GM10266 (cell line): ENCODE results near the gene LRGUK.

Experiments
- DNase-seq: peaks from one replicate; pipeline ENCODE4 v3.0.0; 2012; ENCODE audit errors: extremely low spot score
- CTCF ChIP-seq: IDR thresholded peaks from 2 replicates; pipeline ENCODE4 v1.5.1; 2012; ENCODE audit warnings: mild to moderate bottlenecking, low read depth; ENCODE audit not compliant: control insufficient read depth, insufficient read depth; ENCODE audit errors: missing control alignments

LRGUK gene

GRCh38 chr7:134126146-134126545 lies 994 bp upstream of the LRGUK start:
- DNase-seq = no peak
- TF ChIP-seq CTCF = no peak

DNA sequence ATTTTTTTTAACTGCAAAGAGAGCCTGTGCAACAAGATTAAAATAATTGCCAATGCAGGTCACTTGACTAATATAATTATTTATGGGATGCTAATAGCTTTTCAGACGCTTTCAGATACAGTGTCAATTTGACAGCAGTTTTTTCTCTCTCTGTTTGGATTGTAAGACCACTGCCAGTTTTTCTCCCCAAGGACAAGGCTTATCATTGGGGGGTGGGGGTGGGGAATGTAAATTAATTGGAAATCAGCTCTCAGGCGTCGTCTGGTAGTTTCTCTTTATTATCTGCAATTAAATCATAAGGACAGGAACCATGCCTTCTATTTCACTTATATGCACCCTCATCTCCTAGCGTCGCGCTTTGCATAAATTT lies 559 bp upstream of the LRGUK start:
- TF ChIP-seq CTCF = no peak
- DNase-seq = no peak

DNA sequence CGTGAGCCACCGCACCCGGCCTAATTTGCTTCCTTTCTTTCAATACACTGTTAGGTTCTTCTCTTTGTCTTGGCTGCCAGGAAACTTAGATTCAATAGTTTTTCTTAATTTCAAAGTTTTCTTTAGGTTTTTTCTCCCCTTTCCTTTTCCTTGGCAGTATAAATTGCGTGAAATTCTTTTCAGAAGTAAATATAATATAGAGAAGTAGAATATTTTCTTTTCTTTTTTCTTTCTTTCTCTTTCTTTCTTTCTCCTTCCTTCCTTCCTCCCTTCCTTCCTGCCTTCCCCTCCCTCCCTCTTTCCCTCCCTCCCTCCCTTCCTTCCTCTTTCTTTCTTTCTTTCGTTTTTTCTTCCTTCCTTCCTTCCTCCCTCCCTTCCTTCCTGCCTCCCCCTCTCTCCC lies 1.7 kb downstream of the LRGUK start:
- DNase-seq = no peak
- no peak for TF ChIP-seq CTCF

DNA sequence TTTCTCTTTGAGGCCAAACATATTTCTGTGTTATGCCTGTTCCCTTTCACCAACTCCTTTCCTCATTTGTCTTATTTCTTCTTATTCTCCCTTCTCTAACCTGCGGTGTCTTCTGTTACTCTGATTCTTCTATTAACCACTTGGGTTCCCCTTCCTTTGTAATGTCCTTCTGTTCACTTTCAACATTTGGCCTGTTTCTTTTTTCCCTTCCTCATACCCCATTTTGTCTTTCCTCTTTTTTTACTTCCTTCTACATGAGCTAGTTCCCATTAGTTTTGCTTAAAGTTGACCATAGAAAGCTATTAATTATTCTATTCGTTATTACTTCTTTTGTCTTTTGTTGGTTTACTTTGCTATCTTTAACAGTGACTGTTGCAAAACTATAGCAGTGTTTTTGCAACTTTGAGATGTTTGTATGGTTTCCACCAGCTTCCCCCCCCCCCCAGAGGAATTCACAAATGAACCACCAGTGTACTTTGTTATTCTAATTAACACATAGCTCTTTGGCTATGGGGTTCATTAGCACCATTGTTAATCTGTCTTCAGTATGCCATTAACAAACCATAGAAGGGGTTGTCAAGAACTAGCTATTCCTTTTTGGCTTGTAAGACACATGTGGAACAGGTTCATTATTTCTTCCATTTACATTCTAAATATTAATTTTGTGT lies 2.9 kb downstream of the LRGUK start:
- TF ChIP-seq CTCF = no peak
- no peak for DNase-seq

GRCh38 chr7:134134004-134134403 lies 6.9 kb downstream of the LRGUK start:
- TF ChIP-seq CTCF = no peak
- no peak for DNase-seq

GRCh38 chr7:134140889-134141867 lies 14.0 kb downstream of the LRGUK start:
- peak; percentile 89 for TF ChIP-seq CTCF
- DNase-seq = peak; percentile 69

DNA sequence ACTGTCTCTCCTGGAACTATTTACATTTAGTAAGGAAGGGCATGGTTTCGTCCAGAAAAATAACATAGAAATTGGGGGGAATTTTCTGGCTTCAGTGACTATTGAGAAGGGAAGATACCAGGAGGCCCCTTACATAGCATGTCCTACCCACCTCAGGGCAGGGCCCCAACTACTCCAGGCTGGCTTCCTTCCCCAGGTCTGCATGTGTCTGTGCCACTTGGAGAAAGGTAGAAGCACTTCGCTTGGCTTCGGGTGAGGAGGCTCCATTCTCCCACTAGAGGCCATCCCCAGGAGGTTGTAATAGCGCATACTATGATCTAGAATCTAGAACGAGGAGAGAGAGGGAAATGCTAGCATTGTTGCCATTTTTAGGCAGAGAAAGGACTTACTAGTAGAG lies 14.7 kb downstream of the LRGUK start:
- no peak for TF ChIP-seq CTCF
- DNase-seq = no peak
